Fibroblast of mammary gland (primary cell): ENCODE measurements around the gene KCNH4.
A peak's percentile ranks its signal among the peaks of the same experiment; 100 is the strongest.
"Not testable (repeated sequence)": the region's sequence is repeated elsewhere in the genome, so short reads cannot be mapped to it uniquely, and the experiment has no call there.

Experiments used
- DNase-seq: peaks from one replicate; pipeline ENCODE4 v3.0.0-alpha.2; 2010; ENCODE audit warnings: low read depth
- H3K4me3 ChIP-seq: 2 replicates; pipeline ENCODE4 v1.5.1; 2011; ENCODE audit warnings: low read depth, mild to moderate bottlenecking, low read length, moderate library complexity; ENCODE audit not compliant: control insufficient read depth
- CTCF ChIP-seq: conservative IDR thresholded peaks from 2 replicates; pipeline ENCODE4 v1.5.1; 2011; ENCODE audit warnings: low read depth, low read length, inconsistent platforms; ENCODE audit not compliant: control insufficient read depth, insufficient read depth

KCNH4 gene

GRCh38 chr17:42214156-42214555 lies 33.2 kb upstream of the KCNH4 start:
- no peak for TF ChIP-seq CTCF
- no peak for DNase-seq
- no peak overlapping the region for H3K4me3 ChIP-seq

GRCh38 chr17:42212382-42212781 lies 31.4 kb upstream of the KCNH4 start:
- no peak for TF ChIP-seq CTCF
- no peak overlapping the region for H3K4me3 ChIP-seq
- DNase-seq, result no peak

GRCh38 chr17:42211921-42212341 lies 31.0 kb upstream of the KCNH4 start:
- not testable (repeated sequence) for H3K4me3 ChIP-seq

GRCh38 chr17:42210046-42210445 lies 29.1 kb upstream of the KCNH4 start:
- TF ChIP-seq CTCF, result no peak

More at GRCh38 chr17:42211921-42212341, 31.0 kb upstream of the KCNH4 start:
- DNase-seq, result peak; percentile 64

GRCh38 chr17:42206153-42206612 lies 25.2 kb upstream of the KCNH4 start:
- not testable (repeated sequence) for H3K4me3 ChIP-seq, DNase-seq

More at GRCh38 chr17:42210046-42210445, 29.1 kb upstream of the KCNH4 start:
- H3K4me3 ChIP-seq, result no peak overlapping the region
- peak; percentile 56 for DNase-seq

GRCh38 chr17:42203354-42203753 lies 22.4 kb upstream of the KCNH4 start:
- no peak overlapping the region for H3K4me3 ChIP-seq
- DNase-seq, result no peak
- TF ChIP-seq CTCF, result no peak

- H3K4me3 ChIP-seq, result no peak overlapping the region
- DNase-seq, result no peak
- TF ChIP-seq CTCF, result no peak
These were observed 21.8 kb upstream of the KCNH4 start for GRCh38 chr17:42202696-42203095.

GRCh38 chr17:42202159-42202558 lies 21.2 kb upstream of the KCNH4 start:
- H3K4me3 ChIP-seq, result no peak overlapping the region
- no peak for TF ChIP-seq CTCF
- no peak for DNase-seq
